Ascending aorta (tissue), 2 donors: ENCODE measurements around the gene SLC1A2. TPM values are rescaled to one million over a fixed set of nuclear protein-coding genes. Genes with fewer than 3 reads are reported as not detected.

Experiments
- DNase-seq, 2 donors: peaks; one replicate each; pipeline ENCODE4 v3.0.0-alpha.2; 2019; ENCODE audit warnings: low spot score in 2 of 2
- H3K27ac ChIP-seq, 2 donors: fragments of 200-600 bp; sonication (generic); one replicate each; pipeline ENCODE4 v1.5.1; 2016 to 2017; ENCODE audit warnings: mild to moderate bottlenecking in 1 of 2
- H3K27me3 ChIP-seq: fragments of 200-600 bp; sonication (generic); one replicate; pipeline ENCODE4 v1.5.1; 2017
- H3K36me3 ChIP-seq, 2 donors: fragments of 200-600 bp; sonication (generic); one replicate each; pipeline ENCODE4 v1.5.1; 2016
- H3K4me1 ChIP-seq, 2 donors: fragments of 200-600 bp; sonication (generic); one replicate each; pipeline ENCODE4 v1.5.1; 2016 to 2017; ENCODE audit warnings: mild to moderate bottlenecking in 1 of 2
- H3K4me3 ChIP-seq, 2 donors: fragments of 200-600 bp; sonication (generic); one replicate each; pipeline ENCODE4 v1.5.1; 2016 to 2017; ENCODE audit warnings: mild to moderate bottlenecking in 1 of 2
- H3K9me3 ChIP-seq, 2 donors: fragments of 200-600 bp; sonication (generic); one replicate each; pipeline ENCODE4 v1.5.1; 2016
- intact Hi-C: fragments of 100-400 bp; cut with DNase I; formaldehyde crosslinking; loops from one replicate; pipeline ENCODE4 v1.15.1; 2023
- total RNA-seq: library from RNA; depleted of rRNA; stranded (reverse); fragments of >200 nt; gene quantifications from one replicate; pipeline ENCODE4 v1.1.0, GENCODE V29; 2016
- TF ChIP-seq, protein P1 (sequence below), 3 experiments: fragments of 200-600 bp in 2 of 3; fragments of 450-650 bp in 1 of 3; sonication (generic) in 2 of 3; IDR thresholded peaks; one replicate each; pipeline ENCODE4 v1.5.1; 2016 to 2019; ENCODE audit warnings: antibody characterized with exemption in 3 of 3, mild to moderate bottlenecking in 1 of 3, moderate library complexity in 1 of 3

Gene SLC1A2
- total RNA-seq, 1 donor from 2014 or later = 0.32 TPM

GRCh38 chr11:35242412-35243242 is 176.7 kb downstream of the SLC1A2 start:
- Histone ChIP-seq H3K27me3 (no peaks in the 10 kb centered on the region), H3K4me3 (no peak overlapping the region), H3K27ac (no peak overlapping the region), H3K4me1 (peaks cover 9 to 18% of the 10 kb centered on the region in 2 donors), H3K36me3 (no peaks in the 10 kb centered on the region), H3K9me3 (no peaks in the 10 kb centered on the region)
- no peak for DNase-seq
- TF ChIP-seq, protein P1, sequence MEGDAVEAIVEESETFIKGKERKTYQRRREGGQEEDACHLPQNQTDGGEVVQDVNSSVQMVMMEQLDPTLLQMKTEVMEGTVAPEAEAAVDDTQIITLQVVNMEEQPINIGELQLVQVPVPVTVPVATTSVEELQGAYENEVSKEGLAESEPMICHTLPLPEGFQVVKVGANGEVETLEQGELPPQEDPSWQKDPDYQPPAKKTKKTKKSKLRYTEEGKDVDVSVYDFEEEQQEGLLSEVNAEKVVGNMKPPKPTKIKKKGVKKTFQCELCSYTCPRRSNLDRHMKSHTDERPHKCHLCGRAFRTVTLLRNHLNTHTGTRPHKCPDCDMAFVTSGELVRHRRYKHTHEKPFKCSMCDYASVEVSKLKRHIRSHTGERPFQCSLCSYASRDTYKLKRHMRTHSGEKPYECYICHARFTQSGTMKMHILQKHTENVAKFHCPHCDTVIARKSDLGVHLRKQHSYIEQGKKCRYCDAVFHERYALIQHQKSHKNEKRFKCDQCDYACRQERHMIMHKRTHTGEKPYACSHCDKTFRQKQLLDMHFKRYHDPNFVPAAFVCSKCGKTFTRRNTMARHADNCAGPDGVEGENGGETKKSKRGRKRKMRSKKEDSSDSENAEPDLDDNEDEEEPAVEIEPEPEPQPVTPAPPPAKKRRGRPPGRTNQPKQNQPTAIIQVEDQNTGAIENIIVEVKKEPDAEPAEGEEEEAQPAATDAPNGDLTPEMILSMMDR (IDR thresholded peaks at IDR 0.05) = no peak
- intact Hi-C loops = no loop called here

GRCh38 chr11:35241531-35241930 is 177.8 kb downstream of the SLC1A2 start:
- Histone ChIP-seq H3K9me3 (no peaks in the 10 kb centered on the region), H3K27ac (no peak overlapping the region), H3K4me1 (peaks cover 5 to 10% of the 10 kb centered on the region in 2 donors), H3K27me3 (no peaks in the 10 kb centered on the region), H3K4me3 (no peak overlapping the region), H3K36me3 (no peaks in the 10 kb centered on the region)
- TF ChIP-seq, protein P1 (IDR thresholded peaks at IDR 0.05) = no peak
- no peak for DNase-seq
- intact Hi-C loops = no loop called here

- H3K4me1 ChIP-seq = peaks cover under 1 to 6% of the 10 kb centered on the region in 2 donors
- H3K36me3 ChIP-seq = no peaks in the 10 kb centered on the region
- no peaks in the 10 kb centered on the region for H3K9me3 ChIP-seq
- H3K4me3 ChIP-seq = no peak overlapping the region
- intact Hi-C loops = no loop called here
- TF ChIP-seq, protein P1 (IDR thresholded peaks at IDR 0.05) = no peak
- H3K27me3 ChIP-seq = no peaks in the 10 kb centered on the region
- no peak for DNase-seq
- no peak overlapping the region for H3K27ac ChIP-seq
Measured at GRCh38 chr11:35241083-35241482, 178.3 kb downstream of the SLC1A2 start.

- TF ChIP-seq, protein P1 (IDR thresholded peaks at IDR 0.05) = no peak
- H3K9me3 ChIP-seq = no peaks in the 10 kb centered on the region
- intact Hi-C loops = no loop called here
- no peak overlapping the region for H3K4me3 ChIP-seq
- H3K4me1 ChIP-seq = no peaks in the 10 kb centered on the region
- peak overlapping the region in 1 of 2 donors; percentile 45 for H3K27ac ChIP-seq
- H3K36me3 ChIP-seq = no peaks in the 10 kb centered on the region
- no peaks in the 10 kb centered on the region for H3K27me3 ChIP-seq
- DNase-seq = no peak
Measured at GRCh38 chr11:35239471-35240075, 179.8 kb downstream of the SLC1A2 start.

DNA sequence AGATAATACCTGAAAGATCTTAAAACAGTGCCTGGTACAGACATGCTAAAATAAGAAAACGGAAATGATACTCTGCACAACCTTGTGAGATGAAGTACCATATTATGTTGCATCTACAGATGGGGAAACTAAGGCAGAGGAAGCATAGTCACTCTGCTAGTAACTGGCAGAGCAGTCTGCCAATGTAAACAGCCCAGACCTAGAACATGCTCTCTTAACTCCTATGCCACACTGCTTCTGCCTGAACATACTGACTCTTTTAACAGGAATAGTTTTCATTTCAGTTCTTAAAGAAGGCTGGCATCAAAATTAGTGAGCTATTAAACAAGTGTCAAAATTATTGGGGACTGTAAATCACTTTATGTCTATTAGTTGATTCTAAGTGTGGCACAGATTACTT is 180.5 kb downstream of the SLC1A2 start:
- TF ChIP-seq, protein P1 (IDR thresholded peaks at IDR 0.05) = no peak
- DNase-seq = no peak
- Histone ChIP-seq H3K4me1 (no peaks in the 10 kb centered on the region), H3K36me3 (no peaks in the 10 kb centered on the region), H3K27ac (peak overlapping the region in 1 of 2 donors; percentile 45), H3K9me3 (no peaks in the 10 kb centered on the region), H3K4me3 (no peak overlapping the region), H3K27me3 (no peaks in the 10 kb centered on the region)
- intact Hi-C loops = no loop called here
